ELR (cell line): ENCODE measurements around the gene LMO2.

Experiments
- DNase-seq: peaks from one replicate; pipeline ENCODE4 v3.0.0-alpha.2; 2015; ENCODE audit warnings: low read depth

Gene LMO2

GRCh38 chr11:33913991-33914390, 22.1 kb upstream of the LMO2 start:
- DNase-seq: no peak

GRCh38 chr11:33912405-33913361, 20.8 kb upstream of the LMO2 start:
- peak; percentile 93 for DNase-seq

GRCh38 chr11:33910958-33911339, 19.1 kb upstream of the LMO2 start:
- no peak for DNase-seq

GRCh38 chr11:33910296-33910957, 18.6 kb upstream of the LMO2 start:
- DNase-seq: peak; percentile 48

- DNase-seq: no peak
These were observed 17.7 kb upstream of the LMO2 start for GRCh38 chr11:33909552-33909951.

GRCh38 chr11:33909150-33909549, 17.3 kb upstream of the LMO2 start:
- DNase-seq: no peak

- DNase-seq: no peak
These were observed 15.5 kb upstream of the LMO2 start for GRCh38 chr11:33907421-33907820.

- DNase-seq: no peak
These were observed 14.8 kb upstream of the LMO2 start for GRCh38 chr11:33906484-33907186.

GRCh38 chr11:33904102-33904501, 12.2 kb upstream of the LMO2 start:
- DNase-seq: no peak

GRCh38 chr11:33900159-33900840, 8.4 kb upstream of the LMO2 start:
- DNase-seq: no peak

GRCh38 chr11:33899400-33900037, 7.6 kb upstream of the LMO2 start:
- peak; percentile 65 for DNase-seq

GRCh38 chr11:33898957-33899356, 7.1 kb upstream of the LMO2 start:
- no peak for DNase-seq

GRCh38 chr11:33897761-33898375, 6.0 kb upstream of the LMO2 start:
- DNase-seq: no peak

GRCh38 chr11:33896911-33897310, 5.0 kb upstream of the LMO2 start:
- DNase-seq: no peak

GRCh38 chr11:33895752-33896137, 3.9 kb upstream of the LMO2 start:
- no peak for DNase-seq

- DNase-seq: no peak
These were observed 2.5 kb upstream of the LMO2 start for GRCh38 chr11:33894398-33894746.

GRCh38 chr11:33893711-33894397, 2.0 kb upstream of the LMO2 start:
- DNase-seq: no peak

GRCh38 chr11:33892906-33893594, 1.2 kb upstream of the LMO2 start:
- DNase-seq: no peak

GRCh38 chr11:33889821-33890378, 2.0 kb downstream of the LMO2 start:
- DNase-seq: no peak

GRCh38 chr11:33889296-33889695, 2.6 kb downstream of the LMO2 start:
- no peak for DNase-seq
